DND-41 (cell line): Measurements from ENCODE around the gene RBL1.
"Not testable (repeated sequence)": the region's sequence is repeated elsewhere in the genome, so short reads cannot be mapped to it uniquely, and the experiment has no call there.

ENCODE experiments used
- ATAC-seq: fragments of 200-7000 bp; cut with Tn5 transposase; 3 replicates; pipeline ENCODE4 v1.9.1; 2021; ENCODE audit warnings: low read depth; ENCODE audit not compliant: insufficient read depth
- DNase-seq: peaks from one replicate; pipeline ENCODE4 v3.0.0-alpha.2; 2020
- H2AFZ ChIP-seq: 2 replicates; pipeline ENCODE4 v1.6.0; 2012; ENCODE audit warnings: low read depth, low read length
- H3K27ac ChIP-seq: 2 replicates; pipeline ENCODE4 v1.5.1; 2012; ENCODE audit warnings: low read length, inconsistent platforms
- H3K27me3 ChIP-seq: fragments of 200-600 bp; sonication (generic); 2 replicates; pipeline ENCODE4 v1.6.0; 2012; ENCODE audit warnings: low read length, mild to moderate bottlenecking, inconsistent platforms; ENCODE audit not compliant: insufficient read depth, poor library complexity
- H3K36me3 ChIP-seq: 2 replicates; pipeline ENCODE4 v1.5.1; 2012; ENCODE audit warnings: low read length, inconsistent platforms; ENCODE audit not compliant: insufficient read depth
- H3K4me1 ChIP-seq: 2 replicates; pipeline ENCODE4 v1.5.1; 2012; ENCODE audit warnings: mild to moderate bottlenecking, low read length; ENCODE audit not compliant: insufficient read depth
- H3K4me2 ChIP-seq: 2 replicates; pipeline ENCODE4 v1.6.0; 2012; ENCODE audit warnings: mild to moderate bottlenecking, moderate library complexity, low read length, inconsistent platforms; ENCODE audit not compliant: insufficient read depth
- H3K4me3 ChIP-seq, 2 experiments: fragments of 200-600 bp in 1 of 2; shearing (Covaris generic) in 1 of 2; 2 replicates each; pipeline ENCODE4 v1.5.1; 2012 to 2016; ENCODE audit warnings: inconsistent platforms in 2 of 2, low read length in 2 of 2, mild to moderate bottlenecking in 2 of 2, low read depth in 1 of 2, moderate library complexity in 1 of 2
- H3K79me2 ChIP-seq: 2 replicates; pipeline ENCODE4 v1.6.0; 2012; ENCODE audit warnings: low read length, inconsistent platforms; ENCODE audit not compliant: insufficient read depth
- H3K9ac ChIP-seq: 2 replicates; pipeline ENCODE4 v1.6.0; 2012; ENCODE audit warnings: low read depth, mild to moderate bottlenecking, inconsistent platforms, low read length, moderate library complexity
- H3K9me3 ChIP-seq: 2 replicates; pipeline ENCODE4 v1.5.1; 2012; ENCODE audit warnings: low read length, moderate library complexity, mild to moderate bottlenecking, inconsistent platforms; ENCODE audit not compliant: insufficient read depth, severe bottlenecking
- H4K20me1 ChIP-seq: 2 replicates; pipeline ENCODE4 v1.6.0; 2012; ENCODE audit warnings: low read length; ENCODE audit not compliant: insufficient read depth
- CTCF ChIP-seq: IDR thresholded peaks from 2 replicates; pipeline ENCODE4 v1.5.1; 2012; ENCODE audit warnings: borderline replicate concordance, low read length, moderate library complexity, mild to moderate bottlenecking; ENCODE audit not compliant: poor library complexity, severe bottlenecking; ENCODE audit errors: extremely low read depth
- EZH2 ChIP-seq: IDR thresholded peaks from 3 replicates; pipeline ENCODE4 v1.6.1; 2012; ENCODE audit warnings: borderline replicate concordance, low read depth, mild to moderate bottlenecking, moderate library complexity, low read length, inconsistent platforms; ENCODE audit not compliant: severe bottlenecking

The RBL1 gene

GRCh38 chr20:37032077-37032476, 63.7 kb downstream of the RBL1 start:
- Histone ChIP-seq H3K9me3 (no peaks in the 10 kb centered on the region), H3K4me1 (no peaks in the 10 kb centered on the region), H3K27me3 (no peaks in the 10 kb centered on the region), H3K79me2 (peaks cover 11% of the 10 kb centered on the region), H3K4me2 (no peak overlapping the region), H4K20me1 (no peaks in the 10 kb centered on the region), H2AFZ (no peak overlapping the region), H3K36me3 (peaks cover 94% of the 10 kb centered on the region), H3K9ac (no peak overlapping the region), H3K27ac (no peak overlapping the region), H3K4me3 (no peak overlapping the region)
- TF ChIP-seq CTCF: no peak
- no peak for TF ChIP-seq EZH2
- ATAC-seq (no peak), DNase-seq (no peak)

- Histone ChIP-seq H3K9ac (no peak overlapping the region), H3K4me2 (no peak overlapping the region)
These were observed 75.2 kb downstream of the RBL1 start for GRCh38 chr20:37020636-37021035.

GRCh38 chr20:37012631-37013030, 83.2 kb downstream of the RBL1 start:
- H3K9ac ChIP-seq, H3K4me1 ChIP-seq, H3K9me3 ChIP-seq, H3K4me2 ChIP-seq, H3K4me3 ChIP-seq, DNase-seq, H3K27me3 ChIP-seq, H3K27ac ChIP-seq, H3K79me2 ChIP-seq, H2AFZ ChIP-seq, ATAC-seq, H4K20me1 ChIP-seq: not testable (repeated sequence)
- H3K36me3 ChIP-seq: peaks cover 79% of the 10 kb centered on the region

More at GRCh38 chr20:37020636-37021035, 75.2 kb downstream of the RBL1 start:
- Histone ChIP-seq H3K27me3 (no peaks in the 10 kb centered on the region), H3K27ac (no peak overlapping the region), H3K4me3 (no peak overlapping the region), H2AFZ (no peak overlapping the region), H3K36me3 (peaks cover 94% of the 10 kb centered on the region), H3K4me1 (no peaks in the 10 kb centered on the region), H4K20me1 (no peaks in the 10 kb centered on the region), H3K9me3 (no peaks in the 10 kb centered on the region), H3K79me2 (no peaks in the 10 kb centered on the region)
- DNase-seq: no peak
- ATAC-seq: no peak
- TF ChIP-seq EZH2 (no peak), CTCF (no peak)

GRCh38 chr20:37011858-37012257, 83.9 kb downstream of the RBL1 start:
- H3K9ac ChIP-seq, H2AFZ ChIP-seq, H3K4me3 ChIP-seq, H4K20me1 ChIP-seq, H3K4me2 ChIP-seq, H3K27me3 ChIP-seq, H3K79me2 ChIP-seq, H3K9me3 ChIP-seq, DNase-seq, H3K27ac ChIP-seq, H3K4me1 ChIP-seq, ATAC-seq: not testable (repeated sequence)
- peaks cover 79% of the 10 kb centered on the region for H3K36me3 ChIP-seq
